ENCODE results near the gene ROR1. TPM values are rescaled to one million over a fixed set of nuclear protein-coding genes. Genes with fewer than 3 reads are reported as not detected.

Gene ROR1
- total RNA-seq, 1 experiment from 2014 or later, result 37.2 TPM

DNA sequence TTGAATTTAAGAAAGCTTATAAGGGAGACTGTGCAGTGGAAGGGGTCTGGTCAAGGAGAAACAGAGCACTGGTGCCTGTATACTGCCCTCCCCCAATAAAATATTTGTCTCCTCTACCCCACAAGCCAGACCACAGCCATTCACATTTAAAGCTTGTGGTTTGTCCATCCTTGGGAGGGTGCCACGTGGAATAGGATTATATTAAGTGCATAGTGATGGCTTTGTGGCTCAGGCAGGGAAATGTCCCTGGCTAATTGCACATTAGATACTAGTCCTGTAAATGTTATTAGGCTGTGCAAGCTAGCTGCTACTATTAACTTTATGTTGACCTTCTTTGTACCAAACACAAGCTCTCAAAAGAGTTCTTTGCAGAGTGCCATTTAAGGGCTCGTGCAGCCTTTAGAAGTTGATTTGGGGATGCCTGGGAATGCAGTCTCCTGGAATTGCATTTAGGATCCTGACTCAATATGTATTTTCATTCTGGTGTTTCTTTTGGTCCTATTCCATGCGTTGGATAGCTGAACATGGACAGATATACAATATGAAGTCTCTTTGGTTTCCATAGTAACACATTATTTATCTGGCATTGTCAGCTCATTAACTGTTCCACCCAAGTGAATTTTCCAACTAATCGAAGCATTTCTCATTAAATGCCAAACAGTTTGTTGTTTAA lies 210.6 kb downstream of the ROR1 start:
- H3K4me1 Mint-ChIP-seq (ENCODE audit: low read depth, unreplicated experiment), result peaks cover 7% of the 10 kb centered on the region
- BruUV-seq (replicated peaks), result no TSS peak
- no peaks in the 10 kb centered on the region; the same call in 1 of the 2 replicates for H3K36me3 ChIP-seq (ENCODE audit: control insufficient read depth, insufficient read depth, low read length)
- POLR2A ChIA-PET, result no interaction called here
- no peaks in the 10 kb centered on the region for H3K9me3 Mint-ChIP-seq (ENCODE audit: unreplicated experiment)
- no peaks in the 10 kb centered on the region for H3K27me3 ChIP-seq (replicated peaks; ENCODE audit: control insufficient read depth, insufficient read depth, low read length)
- H3K4me1 ChIP-seq, result no peaks in the 10 kb centered on the region
- no peak overlapping the region for H3K4me3 Mint-ChIP-seq (ENCODE audit: unreplicated experiment)
- peaks cover 6% of the 10 kb centered on the region for H3K36me3 Mint-ChIP-seq (ENCODE audit: insufficient read depth, unreplicated experiment)
- no peak for DNase-seq
- H3K9me3 ChIP-seq, result no peaks in the 10 kb centered on the region
- CTCF ChIA-PET, result no interaction called here
- no peak overlapping the region for H3K27ac Mint-ChIP-seq (ENCODE audit: unreplicated experiment)
- no peaks in the 10 kb centered on the region for H3K27me3 Mint-ChIP-seq (ENCODE audit: insufficient read depth, unreplicated experiment)
- intact Hi-C loops (cut with micrococcal nuclease; ENCODE audit: unreplicated experiment), result no loop called here
- H3K4me3 ChIP-seq (ENCODE audit: low read depth, low read length), result no peak overlapping the region
- TF ChIP-seq, protein P1, sequence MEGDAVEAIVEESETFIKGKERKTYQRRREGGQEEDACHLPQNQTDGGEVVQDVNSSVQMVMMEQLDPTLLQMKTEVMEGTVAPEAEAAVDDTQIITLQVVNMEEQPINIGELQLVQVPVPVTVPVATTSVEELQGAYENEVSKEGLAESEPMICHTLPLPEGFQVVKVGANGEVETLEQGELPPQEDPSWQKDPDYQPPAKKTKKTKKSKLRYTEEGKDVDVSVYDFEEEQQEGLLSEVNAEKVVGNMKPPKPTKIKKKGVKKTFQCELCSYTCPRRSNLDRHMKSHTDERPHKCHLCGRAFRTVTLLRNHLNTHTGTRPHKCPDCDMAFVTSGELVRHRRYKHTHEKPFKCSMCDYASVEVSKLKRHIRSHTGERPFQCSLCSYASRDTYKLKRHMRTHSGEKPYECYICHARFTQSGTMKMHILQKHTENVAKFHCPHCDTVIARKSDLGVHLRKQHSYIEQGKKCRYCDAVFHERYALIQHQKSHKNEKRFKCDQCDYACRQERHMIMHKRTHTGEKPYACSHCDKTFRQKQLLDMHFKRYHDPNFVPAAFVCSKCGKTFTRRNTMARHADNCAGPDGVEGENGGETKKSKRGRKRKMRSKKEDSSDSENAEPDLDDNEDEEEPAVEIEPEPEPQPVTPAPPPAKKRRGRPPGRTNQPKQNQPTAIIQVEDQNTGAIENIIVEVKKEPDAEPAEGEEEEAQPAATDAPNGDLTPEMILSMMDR (IDR thresholded peaks at IDR 0.05; ENCODE audit: insufficient read depth in 1 of 2, low read depth in 1 of 2, low read length in 1 of 2, severe bottlenecking in 1 of 2, unreplicated experiment in 1 of 2), result no peak

DNA sequence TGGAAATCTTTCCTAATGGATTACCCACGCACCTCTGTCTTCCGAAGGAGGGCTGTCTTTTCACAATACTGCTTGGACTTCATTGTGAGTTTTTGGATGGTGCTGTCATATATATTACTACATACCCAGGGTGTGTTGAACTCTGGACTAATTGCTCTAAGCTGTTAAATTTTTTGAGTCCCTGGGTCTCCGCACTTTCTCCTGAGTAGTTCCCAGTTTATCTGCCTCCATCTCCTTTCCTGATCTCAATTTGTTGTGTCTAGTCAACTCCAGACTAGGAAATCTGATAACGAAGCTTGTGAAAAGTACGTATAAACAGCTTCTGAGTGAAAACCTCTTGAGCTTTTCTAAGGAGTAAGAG lies 211.1 kb downstream of the ROR1 start:
- POLR2A ChIA-PET, result no interaction called here
- BruUV-seq (replicated peaks), result no TSS peak
- peaks cover 7% of the 10 kb centered on the region for H3K4me1 Mint-ChIP-seq (ENCODE audit: low read depth, unreplicated experiment)

DNA sequence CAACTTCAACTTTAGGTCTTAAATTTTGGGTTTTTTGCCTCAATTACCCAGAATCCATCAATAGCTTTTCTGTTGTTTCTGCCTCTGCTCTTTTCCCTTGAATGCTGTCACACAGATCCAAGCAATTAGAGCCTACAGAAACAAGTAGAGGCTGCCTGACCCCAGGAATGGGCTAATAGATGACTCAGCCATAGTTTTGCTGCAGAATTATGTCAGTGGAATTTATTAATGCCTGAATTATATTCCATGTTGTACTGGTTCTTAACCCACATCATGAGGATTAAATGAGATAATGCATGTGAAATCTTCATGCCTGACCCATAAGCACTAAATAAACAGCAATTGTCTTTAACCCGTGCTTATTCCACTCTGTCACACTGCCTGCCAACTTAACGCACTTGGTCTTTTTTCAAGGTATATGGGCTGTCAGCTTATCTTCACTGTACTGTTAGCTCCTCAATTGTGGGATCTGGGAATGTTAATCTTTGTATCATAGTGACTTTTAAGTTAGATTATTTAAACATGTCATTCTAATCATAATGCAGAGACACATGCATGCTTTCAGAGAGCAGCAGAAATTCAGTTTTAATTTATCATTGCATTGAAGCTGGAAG lies 213.3 kb downstream of the ROR1 start:
- Mint-ChIP-seq H3K9me3 (ENCODE audit: unreplicated experiment) (no peaks in the 10 kb centered on the region), H3K4me1 (ENCODE audit: low read depth, unreplicated experiment) (peaks cover 6% of the 10 kb centered on the region), H3K36me3 (ENCODE audit: insufficient read depth, unreplicated experiment) (peaks cover 12% of the 10 kb centered on the region), H3K27me3 (ENCODE audit: insufficient read depth, unreplicated experiment) (no peaks in the 10 kb centered on the region), H3K4me3 (ENCODE audit: unreplicated experiment) (no peak overlapping the region), H3K27ac (ENCODE audit: unreplicated experiment) (no peak overlapping the region)
- intact Hi-C loops (cut with micrococcal nuclease; ENCODE audit: unreplicated experiment), result no loop called here
- DNase-seq, result no peak
- H3K27me3 ChIP-seq (replicated peaks; ENCODE audit: control insufficient read depth, insufficient read depth, low read length), result no peaks in the 10 kb centered on the region
- ChIA-PET POLR2A (no interaction called here), CTCF (no interaction called here)
- no peak overlapping the region for H3K4me3 ChIP-seq (ENCODE audit: low read depth, low read length)
- TF ChIP-seq, protein P1 (IDR thresholded peaks at IDR 0.05; ENCODE audit: insufficient read depth in 1 of 2, low read depth in 1 of 2, low read length in 1 of 2, severe bottlenecking in 1 of 2, unreplicated experiment in 1 of 2), result no peak
- H3K4me1 ChIP-seq, result no peaks in the 10 kb centered on the region
- H3K9me3 ChIP-seq, result no peaks in the 10 kb centered on the region
- no peaks in the 10 kb centered on the region for H3K36me3 ChIP-seq (ENCODE audit: control insufficient read depth, insufficient read depth, low read length)
- BruUV-seq (replicated peaks), result no TSS peak

More for the DNA sequence above, 211.1 kb downstream of the ROR1 start:
- TF ChIP-seq, protein P1 (IDR thresholded peaks at IDR 0.05; ENCODE audit: insufficient read depth in 1 of 2, low read depth in 1 of 2, low read length in 1 of 2, severe bottlenecking in 1 of 2, unreplicated experiment in 1 of 2), result no peak
- no peaks in the 10 kb centered on the region for H3K9me3 ChIP-seq
- H3K36me3 Mint-ChIP-seq (ENCODE audit: insufficient read depth, unreplicated experiment), result peaks cover 11% of the 10 kb centered on the region
- no peaks in the 10 kb centered on the region for H3K27me3 ChIP-seq (replicated peaks; ENCODE audit: control insufficient read depth, insufficient read depth, low read length)
- H3K36me3 ChIP-seq (ENCODE audit: control insufficient read depth, insufficient read depth, low read length), result no peaks in the 10 kb centered on the region; the same call in 1 of the 2 replicates
- H3K4me3 Mint-ChIP-seq (ENCODE audit: unreplicated experiment), result no peak overlapping the region
- H3K4me1 ChIP-seq, result no peaks in the 10 kb centered on the region
- H3K9me3 Mint-ChIP-seq (ENCODE audit: unreplicated experiment), result no peaks in the 10 kb centered on the region
- intact Hi-C loops (cut with micrococcal nuclease; ENCODE audit: unreplicated experiment), result no loop called here
- no peak overlapping the region for H3K4me3 ChIP-seq (ENCODE audit: low read depth, low read length)
- H3K27me3 Mint-ChIP-seq (ENCODE audit: insufficient read depth, unreplicated experiment), result no peaks in the 10 kb centered on the region
- DNase-seq, result no peak
- CTCF ChIA-PET, result no interaction called here
- no peak overlapping the region for H3K27ac Mint-ChIP-seq (ENCODE audit: unreplicated experiment)

All from Caco-2 (cell line).